HepG2 (cell line): ENCODE data around the gene SRSF8.

Experiments used
- AGO2 ChIP-seq: fragments of 200-400 bp; formaldehyde crosslinking; optimal IDR thresholded peaks from 2 replicates; pipeline ENCODE3; 2017; ENCODE audit warnings: mild to moderate bottlenecking, low read depth, low read length, moderate library complexity
- ATF3 ChIP-seq: sonication (generic); formaldehyde crosslinking; IDR thresholded peaks from 2 replicates; pipeline ENCODE4 v1.4.0; 2020; ENCODE audit warnings: missing genetic modification reagents
- MTA1 ChIP-seq: sonication (generic); formaldehyde crosslinking; IDR thresholded peaks from 2 replicates; pipeline ENCODE4 v1.4.0; 2020; ENCODE audit warnings: missing genetic modification reagents, mild to moderate bottlenecking, borderline replicate concordance
- ZNF12 ChIP-seq: sonication (generic); formaldehyde crosslinking; IDR thresholded peaks from 2 replicates; pipeline ENCODE4 v1.5.0; 2020; ENCODE audit warnings: missing genetic modification reagents
- TF ChIP-seq, protein P1 (sequence below): sonication (generic); formaldehyde crosslinking; conservative IDR thresholded peaks from 2 replicates; pipeline ENCODE4 v1.8.1; 2023; ENCODE audit warnings: missing genetic modification reagents
- TF ChIP-seq, protein P2 (sequence below): IDR thresholded peaks from 2 replicates; pipeline ENCODE4 v1.6.1; 2016; ENCODE audit warnings: missing biosample characterization, missing genetic modification reagents, low read depth

DNA sequence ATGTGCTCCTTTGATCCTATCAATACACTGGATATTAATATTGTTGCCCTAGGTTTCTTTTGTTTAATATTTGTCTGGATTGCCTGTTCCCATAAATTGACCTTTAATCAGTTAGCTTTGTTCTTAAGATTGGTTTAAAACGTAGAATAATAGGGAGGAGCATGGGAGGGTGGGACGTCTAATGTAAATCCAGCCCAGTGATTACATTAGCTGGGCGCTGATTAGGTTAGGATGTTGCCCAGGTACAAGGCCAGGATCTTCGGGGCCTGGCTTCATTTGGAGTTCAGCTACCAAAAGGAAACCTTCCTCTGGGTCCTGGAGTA lies at the start of gene SRSF8:
- TF ChIP-seq, protein P1, sequence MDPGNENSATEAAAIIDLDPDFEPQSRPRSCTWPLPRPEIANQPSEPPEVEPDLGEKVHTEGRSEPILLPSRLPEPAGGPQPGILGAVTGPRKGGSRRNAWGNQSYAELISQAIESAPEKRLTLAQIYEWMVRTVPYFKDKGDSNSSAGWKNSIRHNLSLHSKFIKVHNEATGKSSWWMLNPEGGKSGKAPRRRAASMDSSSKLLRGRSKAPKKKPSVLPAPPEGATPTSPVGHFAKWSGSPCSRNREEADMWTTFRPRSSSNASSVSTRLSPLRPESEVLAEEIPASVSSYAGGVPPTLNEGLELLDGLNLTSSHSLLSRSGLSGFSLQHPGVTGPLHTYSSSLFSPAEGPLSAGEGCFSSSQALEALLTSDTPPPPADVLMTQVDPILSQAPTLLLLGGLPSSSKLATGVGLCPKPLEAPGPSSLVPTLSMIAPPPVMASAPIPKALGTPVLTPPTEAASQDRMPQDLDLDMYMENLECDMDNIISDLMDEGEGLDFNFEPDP, result no peak
- TF ChIP-seq, protein P2, sequence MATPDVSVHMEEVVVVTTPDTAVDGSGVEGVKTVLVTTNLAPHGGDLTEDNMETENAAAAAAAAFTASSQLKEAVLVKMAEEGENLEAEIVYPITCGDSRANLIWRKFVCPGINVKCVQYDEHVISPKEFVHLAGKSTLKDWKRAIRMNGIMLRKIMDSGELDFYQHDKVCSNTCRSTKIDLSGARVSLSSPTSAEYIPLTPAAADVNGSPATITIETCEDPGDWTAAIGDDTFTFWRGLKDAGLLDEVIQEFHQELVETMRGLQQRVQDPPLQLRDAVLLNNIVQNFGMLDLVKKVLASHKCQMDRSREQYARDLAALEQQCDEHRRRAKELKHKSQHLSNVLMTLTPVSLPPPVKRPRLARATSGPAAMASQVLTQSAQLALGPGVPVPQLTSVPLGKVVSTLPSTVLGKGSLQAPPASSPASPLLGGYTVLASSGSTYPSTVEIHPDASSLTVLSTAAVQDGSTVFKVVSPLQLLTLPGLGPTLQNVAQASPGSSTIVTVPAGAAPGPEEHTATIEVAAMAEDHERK (CRISPR knock-in tag), result no peak
- TF ChIP-seq ZNF12 (CRISPR knock-in tag) (no peak), MTA1 (CRISPR knock-in tag) (no peak), ATF3 (CRISPR knock-in tag) (no peak), AGO2 (no peak)
